HEK293T (cell line): ENCODE measurements around the gene OVOL3.

ENCODE experiments used
- ARNT ChIP-seq: fragments of 450-650 bp; IDR thresholded peaks from 2 replicates; pipeline ENCODE4 v1.6.1; 2017; ENCODE audit warnings: mild to moderate bottlenecking
- BHLHE40 ChIP-seq: fragments of 450-650 bp; IDR thresholded peaks from 2 replicates; pipeline ENCODE4 v1.6.1; 2016; ENCODE audit warnings: mild to moderate bottlenecking, moderate library complexity, borderline replicate concordance
- FOXA1 ChIP-seq: fragments of 450-650 bp; IDR thresholded peaks from 2 replicates; pipeline ENCODE4 v1.6.1; 2016; ENCODE audit warnings: mild to moderate bottlenecking
- L3MBTL2 ChIP-seq: fragments of 450-650 bp; conservative IDR thresholded peaks from 2 replicates; pipeline ENCODE4 v1.6.1; 2016; ENCODE audit warnings: mild to moderate bottlenecking
- LEF1 ChIP-seq: fragments of 450-650 bp; IDR thresholded peaks from 2 replicates; pipeline ENCODE4 v1.6.1; 2017; ENCODE audit warnings: mild to moderate bottlenecking, borderline replicate concordance
- NFRKB ChIP-seq: fragments of 450-650 bp; IDR thresholded peaks from 2 replicates; pipeline ENCODE4 v1.6.1; 2016; ENCODE audit warnings: mild to moderate bottlenecking, moderate library complexity
- SP1 ChIP-seq: fragments of 450-650 bp; IDR thresholded peaks from 2 replicates; pipeline ENCODE4 v1.6.1; 2017
- SUZ12 ChIP-seq: fragments of 450-650 bp; IDR thresholded peaks from 2 replicates; pipeline ENCODE4 v1.6.1; 2016; ENCODE audit warnings: mild to moderate bottlenecking
- TARDBP ChIP-seq: fragments of 450-650 bp; IDR thresholded peaks from 2 replicates; pipeline ENCODE4 v1.6.1; 2016

GRCh38 chr19:36121486-36122124 lies 10.7 kb downstream of the OVOL3 start:
- TF ChIP-seq SP1 = no peak
- no peak for TF ChIP-seq BHLHE40
- no peak for TF ChIP-seq ARNT
- no peak for TF ChIP-seq FOXA1
- no peak for TF ChIP-seq L3MBTL2
- no peak for TF ChIP-seq NFRKB
- no peak for TF ChIP-seq LEF1
- no peak for TF ChIP-seq TARDBP
- no peak for TF ChIP-seq SUZ12
